Hematopoietic multipotent progenitor cell treated with erythropoietin and hydrocortisone succinate and interleukin-3 and kit ligand, for 4 days (in vitro differentiated cells): ENCODE data around the gene DGKH.

Experiments
- DNase-seq: peaks from one replicate; pipeline ENCODE4 v3.0.0-alpha.2; 2015

The DGKH gene

GRCh38 chr13:42283574-42283973 lies 235.1 kb downstream of the DGKH start:
- no peak for DNase-seq

GRCh38 chr13:42284068-42284467 lies 235.6 kb downstream of the DGKH start:
- DNase-seq = no peak
